Stimulated activated CD8-positive, alpha-beta memory T cell treated with anti-CD3 and anti-CD28 coated beads, Interleukin-12 subunit alpha, Interleukin-12 subunit beta, amount 100 ng/mL, for 24 hours (primary cell): ENCODE results near the gene SLC1A1.
"Not testable (repeated sequence)": the region's sequence is repeated elsewhere in the genome, so short reads cannot be mapped to it uniquely, and the experiment has no call there.

Experiments
- DNase-seq: peaks from one replicate; pipeline ENCODE4 v3.0.0-alpha.2; 2020; ENCODE audit errors: extremely low read depth

SLC1A1 gene

GRCh38 chr9:4541856-4542255, 51.6 kb downstream of the SLC1A1 start:
- DNase-seq, result no peak

- DNase-seq, result not testable (repeated sequence)
These were observed 54.4 kb downstream of the SLC1A1 start for GRCh38 chr9:4544714-4545113.

GRCh38 chr9:4547016-4547415, 56.7 kb downstream of the SLC1A1 start:
- DNase-seq, result no peak

- DNase-seq, result no peak
These were observed 58.8 kb downstream of the SLC1A1 start for GRCh38 chr9:4548811-4549725.

- no peak for DNase-seq
These were observed 59.6 kb downstream of the SLC1A1 start for GRCh38 chr9:4549751-4550295.

- no peak for DNase-seq
These were observed 60.7 kb downstream of the SLC1A1 start for GRCh38 chr9:4550777-4551484.

- DNase-seq, result no peak
These were observed 63.7 kb downstream of the SLC1A1 start for GRCh38 chr9:4553951-4554381.

- no peak for DNase-seq
These were observed 65.0 kb downstream of the SLC1A1 start for GRCh38 chr9:4555236-4555635.

- no peak for DNase-seq
These were observed 68.2 kb downstream of the SLC1A1 start for GRCh38 chr9:4558371-4558998.

- no peak for DNase-seq
These were observed 69.3 kb downstream of the SLC1A1 start for GRCh38 chr9:4559261-4560182.

GRCh38 chr9:4563105-4563504, 72.8 kb downstream of the SLC1A1 start:
- no peak for DNase-seq

GRCh38 chr9:4566806-4567205, 76.5 kb downstream of the SLC1A1 start:
- DNase-seq, result no peak

- DNase-seq, result no peak
These were observed 77.3 kb downstream of the SLC1A1 start for GRCh38 chr9:4567601-4568000.

GRCh38 chr9:4569101-4569500, 78.8 kb downstream of the SLC1A1 start:
- DNase-seq, result no peak

- DNase-seq, result no peak
These were observed 82.0 kb downstream of the SLC1A1 start for GRCh38 chr9:4572184-4572826.

GRCh38 chr9:4573176-4573575, 82.9 kb downstream of the SLC1A1 start:
- DNase-seq, result no peak

- no peak for DNase-seq
These were observed 83.5 kb downstream of the SLC1A1 start for GRCh38 chr9:4573634-4574389.

GRCh38 chr9:4574657-4575243, 84.5 kb downstream of the SLC1A1 start:
- DNase-seq, result no peak

- no peak for DNase-seq
These were observed 85.7 kb downstream of the SLC1A1 start for GRCh38 chr9:4575997-4576396.
